GM19452 (cell line): ENCODE measurements around the gene GALNTL6.
"Not testable (repeated sequence)": the region's sequence is repeated elsewhere in the genome, so short reads cannot be mapped to it uniquely, and the experiment has no call there.

Experiments used
- ATAC-seq: cut with Tn5 transposase; IDR thresholded peaks from one replicate; pipeline ENCODE4 v1.9.1; 2021; ENCODE audit not compliant: unreplicated experiment

Gene GALNTL6

GRCh38 chr4:172843192-172843591 is 1030.0 kb downstream of the GALNTL6 start:
- no peak for ATAC-seq

- ATAC-seq = no peak
These were observed 1031.4 kb downstream of the GALNTL6 start for GRCh38 chr4:172844556-172844955.

DNA sequence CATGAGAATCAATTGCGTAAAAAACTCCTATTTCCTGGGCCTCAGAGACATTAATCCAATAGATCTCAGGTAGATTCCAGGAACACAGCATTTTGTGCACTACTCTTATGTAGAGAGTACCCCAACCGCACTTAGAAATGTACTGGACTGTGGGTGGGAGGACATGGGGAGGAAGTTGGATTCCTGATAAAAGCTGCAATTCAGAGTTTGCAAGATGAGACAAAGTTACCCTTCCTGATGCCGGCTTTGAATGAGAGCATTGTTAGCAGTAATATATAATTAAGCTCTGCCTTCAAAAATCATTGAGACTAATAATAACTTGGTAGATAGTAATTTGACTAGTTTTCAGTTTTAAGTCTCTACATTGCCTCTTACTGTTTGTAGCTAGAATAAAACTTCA is 1032.1 kb downstream of the GALNTL6 start:
- ATAC-seq = no peak

- ATAC-seq = no peak
These were observed 1037.6 kb downstream of the GALNTL6 start for GRCh38 chr4:172850838-172851237.

- no peak for ATAC-seq
These were observed 1038.3 kb downstream of the GALNTL6 start for GRCh38 chr4:172851534-172851933.

GRCh38 chr4:172857026-172857425 is 1043.8 kb downstream of the GALNTL6 start:
- ATAC-seq = no peak

GRCh38 chr4:172858731-172859230 is 1045.6 kb downstream of the GALNTL6 start:
- no peak for ATAC-seq

DNA sequence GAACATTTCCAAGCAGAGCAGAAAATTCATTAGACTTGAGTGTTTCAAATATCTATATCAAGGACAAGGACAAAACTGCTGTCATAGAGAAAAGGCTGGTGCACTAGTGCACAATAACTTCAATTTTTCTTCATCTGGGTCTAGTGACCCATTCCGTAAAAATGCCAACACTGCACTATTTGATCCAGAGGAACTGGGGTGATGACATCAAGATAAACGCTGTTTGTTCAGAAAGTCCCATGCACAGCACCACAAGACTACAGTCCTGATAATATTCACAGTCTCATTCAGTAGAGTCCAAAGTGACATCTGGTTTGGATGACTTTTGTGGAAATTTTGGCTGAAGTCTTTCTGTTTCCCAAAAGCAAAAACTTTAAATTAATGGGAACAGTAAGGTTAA is 1051.9 kb downstream of the GALNTL6 start:
- ATAC-seq = no peak

- ATAC-seq = no peak
These were observed 1052.4 kb downstream of the GALNTL6 start for GRCh38 chr4:172865531-172866127.

DNA sequence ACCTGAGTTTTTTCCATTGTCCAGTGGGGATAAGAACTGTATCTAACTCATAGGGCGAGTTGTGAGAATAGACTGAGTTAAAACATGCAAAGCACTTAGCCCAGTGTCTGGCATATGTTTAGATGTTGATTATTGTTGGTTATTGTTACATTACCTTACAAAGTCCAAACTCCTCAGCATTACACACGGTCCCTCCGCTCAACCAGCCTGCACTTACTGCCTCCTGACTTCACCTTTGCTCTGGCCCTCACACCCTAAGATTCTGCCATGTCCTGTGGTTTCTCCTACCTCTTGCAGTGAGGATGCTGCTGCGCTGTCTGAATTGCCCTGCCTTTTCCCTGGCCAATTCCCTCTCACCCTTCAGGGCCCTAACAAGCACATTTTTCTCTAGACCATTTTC is 1053.2 kb downstream of the GALNTL6 start:
- no peak for ATAC-seq

- ATAC-seq = no peak
These were observed 1054.6 kb downstream of the GALNTL6 start for GRCh38 chr4:172867835-172868234.

DNA sequence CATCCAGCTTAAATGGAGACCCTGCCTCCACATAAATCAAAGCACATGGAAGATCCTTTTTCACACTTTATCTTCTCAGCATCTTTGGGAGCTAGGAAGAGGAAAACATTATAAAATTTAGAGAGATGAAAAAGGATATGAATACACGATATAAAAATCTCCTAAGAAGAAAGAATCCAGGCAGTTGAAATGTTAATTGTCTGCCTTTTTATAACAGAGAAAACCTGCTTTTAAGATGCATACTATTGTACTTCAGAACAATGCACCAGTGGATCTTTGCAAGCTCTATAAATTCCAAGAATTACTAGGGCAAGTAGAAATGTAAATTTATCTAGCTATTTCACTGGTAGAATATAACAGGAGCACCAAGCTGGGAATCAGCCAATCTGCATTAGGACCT is 1055.1 kb downstream of the GALNTL6 start:
- ATAC-seq = no peak

DNA sequence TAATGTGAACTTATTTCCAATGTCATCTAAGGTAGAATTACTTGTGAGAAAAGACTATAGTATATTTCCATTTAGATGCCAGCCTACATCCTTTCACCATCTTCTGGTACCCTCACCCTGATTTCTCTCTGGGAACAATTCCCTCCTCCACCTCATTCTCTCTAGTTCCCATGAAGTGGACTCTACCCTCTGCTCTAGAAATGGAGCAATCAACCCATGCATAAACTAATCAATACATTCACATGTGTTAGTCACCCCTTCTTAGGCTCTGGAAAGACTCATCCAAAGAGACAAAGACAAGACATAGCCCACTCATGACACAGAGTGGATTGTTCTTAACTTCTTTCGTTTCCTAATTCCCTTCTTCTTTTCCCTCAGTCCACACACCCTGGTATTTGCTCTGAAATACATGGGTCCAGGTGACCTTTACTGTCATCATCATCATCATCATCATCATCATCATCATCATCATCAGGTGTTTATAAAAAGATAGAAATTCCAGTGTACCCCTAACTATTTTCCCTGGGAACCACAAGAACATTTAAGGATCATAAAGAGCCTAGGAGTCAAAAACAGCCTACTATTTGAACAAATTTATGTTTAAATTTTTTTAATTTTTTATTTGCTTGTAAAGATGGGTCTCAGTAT is 1056.5 kb downstream of the GALNTL6 start:
- no peak for ATAC-seq

DNA sequence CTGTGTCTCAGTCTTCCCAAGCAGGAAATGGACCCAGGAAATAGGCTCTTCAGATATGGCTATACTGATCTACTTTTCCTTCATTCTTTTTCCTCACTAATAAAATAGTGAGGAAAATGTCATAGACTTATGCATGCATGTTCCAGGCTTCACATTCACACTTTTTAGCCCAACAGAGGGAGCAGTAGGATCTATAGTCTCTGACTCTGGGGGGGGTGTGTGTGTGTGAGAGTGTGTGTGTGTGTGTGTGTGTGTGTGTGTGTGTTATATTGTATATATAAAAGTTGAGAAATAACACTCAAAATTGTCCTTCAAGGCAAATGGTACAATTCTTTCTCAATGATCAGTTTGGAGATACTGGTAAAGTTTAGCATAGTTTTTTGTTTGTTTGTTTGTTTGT is 1058.2 kb downstream of the GALNTL6 start:
- no peak for ATAC-seq

- ATAC-seq = no peak
These were observed 1061.7 kb downstream of the GALNTL6 start for GRCh38 chr4:172874944-172875343.

DNA sequence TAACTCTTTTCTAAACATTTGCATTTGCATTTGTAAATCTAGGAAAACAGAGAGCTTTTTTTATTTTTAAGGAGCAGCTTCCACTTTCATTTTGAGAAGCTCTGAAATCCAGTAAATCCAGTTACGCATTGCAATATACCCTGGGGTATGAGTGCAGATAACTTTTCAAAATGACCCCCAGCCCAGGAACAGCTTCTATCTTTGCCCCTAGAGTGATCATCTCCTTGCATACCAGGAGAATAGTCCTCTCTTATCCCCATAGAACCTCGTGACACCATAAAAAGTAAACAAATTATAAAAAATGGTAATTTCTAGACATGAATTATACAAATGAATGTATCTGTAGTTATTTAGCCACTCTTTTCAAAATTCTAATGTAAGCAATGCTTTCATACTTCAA is 1063.2 kb downstream of the GALNTL6 start:
- no peak for ATAC-seq

DNA sequence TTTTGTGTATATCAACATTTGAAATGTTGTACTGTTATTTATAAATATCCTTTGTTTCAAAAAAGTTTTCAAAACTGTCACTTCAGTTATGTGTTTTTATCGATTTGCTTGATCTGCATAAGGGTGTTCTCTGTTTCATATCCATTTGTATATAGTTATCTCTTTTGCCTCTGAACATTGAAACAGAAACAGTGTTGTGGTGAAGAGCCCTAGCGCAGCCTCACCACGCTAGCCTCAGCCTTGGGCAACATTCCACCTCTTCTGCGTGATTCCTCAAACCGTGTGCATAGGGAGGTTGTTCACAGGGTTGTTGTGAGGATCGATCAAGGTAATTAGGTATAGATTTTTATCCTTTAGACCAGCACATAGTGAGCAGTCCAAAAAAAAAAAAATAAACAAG is 1068.4 kb downstream of the GALNTL6 start:
- ATAC-seq = no peak

- ATAC-seq = not testable (repeated sequence)
These were observed 1074.2 kb downstream of the GALNTL6 start for GRCh38 chr4:172887358-172887757.

- no peak for ATAC-seq
These were observed 1074.8 kb downstream of the GALNTL6 start for GRCh38 chr4:172887959-172888358.

- peak; percentile 60 for ATAC-seq
These were observed 1079.1 kb downstream of the GALNTL6 start for GRCh38 chr4:172892300-172892699.

GRCh38 chr4:172895699-172896098 is 1082.5 kb downstream of the GALNTL6 start:
- ATAC-seq = no peak

GRCh38 chr4:172897046-172897445 is 1083.8 kb downstream of the GALNTL6 start:
- no peak for ATAC-seq

DNA sequence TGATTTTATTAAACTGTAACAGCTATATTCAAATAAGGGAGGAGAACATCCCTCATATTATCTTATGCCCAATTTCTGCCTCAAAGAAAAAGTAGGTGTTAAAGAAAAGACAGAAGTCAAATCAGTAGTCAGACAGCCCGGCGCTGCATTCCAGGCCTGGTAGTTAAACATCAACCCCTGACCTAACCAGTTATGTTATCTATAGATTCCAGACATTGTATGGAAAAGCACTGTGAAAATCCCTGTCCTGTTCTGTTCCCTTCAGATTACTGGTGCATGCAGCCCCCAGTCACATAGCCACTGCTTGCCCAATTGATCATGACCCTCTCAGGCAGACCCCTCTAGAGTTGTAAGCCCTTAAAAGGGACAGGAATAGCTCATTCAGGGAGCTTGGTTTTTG is 1085.5 kb downstream of the GALNTL6 start:
- no peak for ATAC-seq
